Heart left ventricle (tissue), 13 donors: Measurements from ENCODE around the gene GRIA2.

ENCODE experiments used
- CTCF ChIP-seq, 12 donors: fragments of 200-600 bp; sonication (generic) in 4 of 12; IDR thresholded peaks; one replicate each; pipeline versions ENCODE4 v1.5.0 to v1.8.0; 2018 to 2022; ENCODE audit warnings: antibody characterized with exemption in 12 of 12, mild to moderate bottlenecking in 5 of 12
- POLR2A ChIP-seq, 2 donors: fragments of 450-650 bp; IDR thresholded peaks; one replicate each; pipeline ENCODE4 v1.6.1; 2017; ENCODE audit warnings: antibody characterized with exemption in 2 of 2, mild to moderate bottlenecking in 2 of 2, moderate library complexity in 2 of 2
- donor health status: ischemic (EF 13 %, LVEDD 7.1; RV severe dilation, severe dysfunction).
- donor health status: DM: no; HTN: yes; CAD: no.
- donor health status: DM: no; HTN: no; CAD: no.
- donor health status: ischemic (EF 25% LVEDD 6.9; RV normal size, moderate dysfunction).
- donor health status: ischemic (EF 25% LVEDD 5.7; RV mildly dilated, moderate dysfunction).
- donor health status: ischemic (EF 35%, LVEDD 5.7; RV mildly dilated, moderate dysfunction).
- donor health status: nonischemic (EF 11% LVEDD 7.7; RV severe dilation, severe dysfunction).
- donor health status: DM: yes; HTN: yes; CAD: no.
- donor health status: PGD.
- donor health status: ischemic (EF 29% LVEDD 5.4; RV normal size, mild dysfunction).
- donor health status: nonischemic (EF 23%, LVEDD 6.1; RV moderate dilation, normal function).

- TF ChIP-seq CTCF (IDR thresholded peaks at IDR 0.05) (no peak), POLR2A (IDR thresholded peaks at IDR 0.05) (no peak)
These were observed 4.6 kb downstream of the GRIA2 start for GRCh38 chr4:157225096-157225495.
